K562 (cell line): Measurements from ENCODE around the gene CSF1. TPM values are rescaled to one million over a fixed set of nuclear protein-coding genes. Genes with fewer than 3 reads are reported as not detected.

Experiments used
- ATAC-seq: fragments of 200-7000 bp; cut with Tn5 transposase; 3 replicates; pipeline ENCODE4 v1.9.1; 2020; ENCODE audit warnings: moderate library complexity
- BruUV-seq: library from RNA; stranded (reverse); fragments of 400-500 nt; replicated peaks from 2 replicates; lab custom pipeline; 2021; lab: Mats Ljungman, UMichigan
- CTCF ChIA-PET: fragments of 300-600 bp; formaldehyde crosslinking; extraction: SDS; loops from one replicate; lab custom pipeline; 2021; ENCODE audit warnings: low intra/inter-chr PET ratio; lab: Yijun Ruan, JAX
- POLR2A ChIA-PET: fragments of 300-600, 350-650 bp; sonication (Branson Sonifier 250); formaldehyde crosslinking; extraction: SDS; loops from one replicate; lab custom pipeline; 2021; ENCODE audit warnings: antibody characterized with exemption, inconsistent platforms; lab: Yijun Ruan, JAX
- DNase-seq, 4 experiments: peaks; one replicate each; pipeline versions ENCODE4 v3.0.0 to v3.0.0-alpha.2; 2011 to 2018; ENCODE audit warnings: low spot score in 3 of 4, mixed read lengths in 3 of 4; ENCODE audit errors: extremely low read depth in 1 of 4
- FAIRE-seq: peaks from 2 replicates; lab custom pipeline; 2011; peaks lifted over from hg19 to GRCh38; lab: Jason Lieb, UNC
- H2AFZ ChIP-seq: 2 replicates; pipeline ENCODE4 v1.6.0; 2011; ENCODE audit warnings: low read depth, low read length, control low read depth, inconsistent platforms
- H3K27ac ChIP-seq: fragments of 200-600 bp; 3 replicates; pipeline ENCODE4 v1.8.0; 2011; ENCODE audit warnings: low read depth, mild to moderate bottlenecking, control low read depth, inconsistent platforms, low read length, moderate library complexity, mixed read lengths; ENCODE audit errors: extremely low read depth
- H3K27me3 ChIP-seq, 2 experiments: fragments of 300-600 bp in 1 of 2; 2 replicates in 1 of 2; 3 replicates in 1 of 2; pipeline versions ENCODE4 v1.6.0 to v1.8.0; 2011; ENCODE audit warnings: inconsistent platforms in 2 of 2, low read length in 2 of 2, mild to moderate bottlenecking in 1 of 2, mixed read lengths in 1 of 2, moderate library complexity in 1 of 2; ENCODE audit not compliant: control insufficient read depth in 2 of 2, insufficient read depth in 2 of 2
- H3K36me3 ChIP-seq: fragments of 300-600 bp; 3 replicates; pipeline ENCODE4 v1.8.0; 2011; ENCODE audit warnings: mild to moderate bottlenecking, low read length, inconsistent platforms; ENCODE audit not compliant: control insufficient read depth, insufficient read depth
- H3K4me1 ChIP-seq, 2 experiments: fragments of 200-600 bp in 1 of 2; replicated peaks in 1 of 2; 2 replicates in 1 of 2; 3 replicates in 1 of 2; pipeline versions ENCODE4 v1.5.1 to v1.8.0; 2011; ENCODE audit warnings: inconsistent platforms in 2 of 2, low read length in 2 of 2, mild to moderate bottlenecking in 1 of 2, mixed read lengths in 1 of 2, moderate library complexity in 1 of 2; ENCODE audit not compliant: control insufficient read depth in 2 of 2, insufficient read depth in 2 of 2
- H3K4me2 ChIP-seq: 2 replicates; pipeline ENCODE4 v1.6.1; 2011; ENCODE audit warnings: low read length, control low read depth, inconsistent platforms, mixed read lengths; ENCODE audit not compliant: insufficient read depth
- H3K4me3 ChIP-seq: fragments of 200-600 bp; sonication (generic), shearing (Covaris generic); 2 replicates; pipeline ENCODE4 v1.5.1; 2016; ENCODE audit warnings: control low read depth, inconsistent platforms
- H3K79me2 ChIP-seq: fragments of 200-600 bp; 3 replicates; pipeline ENCODE4 v1.8.0; 2011; ENCODE audit warnings: low read length, inconsistent platforms; ENCODE audit not compliant: control insufficient read depth, insufficient read depth
- H3K9ac ChIP-seq, 2 experiments: 2 replicates each; pipeline versions ENCODE4 v1.6.0 to v1.6.1; 2011; ENCODE audit warnings: low read depth in 2 of 2, low read length in 2 of 2, control low read depth in 1 of 2, inconsistent platforms in 1 of 2, mild to moderate bottlenecking in 1 of 2, mixed read lengths in 1 of 2; ENCODE audit not compliant: insufficient read depth in 1 of 2
- H3K9me1 ChIP-seq: one replicate; pipeline ENCODE4 v1.6.0; 2011; ENCODE audit warnings: inconsistent platforms, mild to moderate bottlenecking, low read length, moderate library complexity; ENCODE audit not compliant: control insufficient read depth, insufficient read depth
- H3K9me3 ChIP-seq: replicated peaks from 2 replicates; pipeline ENCODE4 v1.5.1; 2011; ENCODE audit warnings: low read depth, low read length, inconsistent platforms; ENCODE audit not compliant: control insufficient read depth, insufficient read depth
- H4K20me1 ChIP-seq: replicated peaks from 2 replicates; pipeline ENCODE4 v1.6.1; 2011; ENCODE audit warnings: low read length, inconsistent platforms, mixed read lengths; ENCODE audit not compliant: control insufficient read depth, insufficient read depth
- BDP1 ChIP-seq: IDR thresholded peaks from 3 replicates; pipeline ENCODE4 v1.6.1; 2011; ENCODE audit not compliant: insufficient read length, insufficient read depth
- CAMTA2 ChIP-seq: fragments of 250-450 bp; sonication (Bioruptor Pico); conservative IDR thresholded peaks from 2 replicates; pipeline ENCODE4 v1.5.1; 2022
- KLF13 ChIP-seq: fragments of 450-650 bp; IDR thresholded peaks from 2 replicates; pipeline ENCODE4 v1.6.1; 2016; ENCODE audit warnings: missing genetic modification characterization, low read depth, mild to moderate bottlenecking, missing compliant biosample characterization, moderate library complexity, borderline replicate concordance
- RBFOX2 ChIP-seq: fragments of 200-400 bp; formaldehyde crosslinking; IDR thresholded peaks from 2 replicates; pipeline ENCODE4 v1.6.1; 2017; ENCODE audit warnings: low read depth, mild to moderate bottlenecking, low read length, moderate library complexity
- RNF219 ChIP-seq: fragments of 250-450 bp; sonication (Bioruptor Pico); IDR thresholded peaks from 2 replicates; pipeline ENCODE4 v1.5.0; 2022; ENCODE audit warnings: mild to moderate bottlenecking
- SNRNP70 ChIP-seq: fragments of 200-400 bp; formaldehyde crosslinking; optimal IDR thresholded peaks from 2 replicates; pipeline ENCODE3; 2017; ENCODE audit warnings: low read depth, low read length
- TAF9B ChIP-seq: fragments of 450-650 bp; IDR thresholded peaks from 2 replicates; pipeline ENCODE4 v1.6.1; 2018; ENCODE audit warnings: mild to moderate bottlenecking; ENCODE audit not compliant: partially characterized antibody
- TFAM ChIP-seq: fragments of 250-450 bp; sonication (Bioruptor Pico); conservative IDR thresholded peaks from 2 replicates; pipeline ENCODE4 v1.5.0; 2021; ENCODE audit warnings: mild to moderate bottlenecking, moderate library complexity
- USF1 ChIP-seq: sonication (generic); formaldehyde crosslinking; IDR thresholded peaks from 2 replicates; pipeline ENCODE4 v1.9.0; 2022; ENCODE audit warnings: mild to moderate bottlenecking, missing genetic modification reagents
- WHSC1 ChIP-seq: IDR thresholded peaks from one replicate; pipeline ENCODE4 v1.6.1; 2012; ENCODE audit warnings: low read length, control low read depth, inconsistent platforms
- ZBTB1 ChIP-seq: sonication (generic); formaldehyde crosslinking; IDR thresholded peaks from 2 replicates; pipeline ENCODE4 v1.8.1; 2023; ENCODE audit warnings: missing genetic modification reagents, low read depth, mild to moderate bottlenecking, borderline replicate concordance
- ZBTB17 ChIP-seq: fragments of 450-650 bp; formaldehyde crosslinking; IDR thresholded peaks from 2 replicates; pipeline ENCODE4 v1.4.0; 2020; ENCODE audit warnings: mild to moderate bottlenecking
- ZBTB9 ChIP-seq: fragments of 450-650 bp; formaldehyde crosslinking; IDR thresholded peaks from 2 replicates; pipeline ENCODE4 v1.4.0; 2020; ENCODE audit warnings: mild to moderate bottlenecking, moderate library complexity
- ZNF23 ChIP-seq: fragments of 250-450 bp; sonication (Bioruptor Pico); IDR thresholded peaks from 2 replicates; pipeline ENCODE4 v1.4.0; 2020; ENCODE audit warnings: mild to moderate bottlenecking
- ZNF280B ChIP-seq: fragments of 250-450 bp; sonication (Bioruptor Pico); IDR thresholded peaks from 2 replicates; pipeline ENCODE4 v1.5.1; 2021; ENCODE audit warnings: mild to moderate bottlenecking
- WGBS: fragments of 100-300 bp; shearing (Covaris generic); methylation state at CpG from one replicate; pipeline ENCODE4 v1.1.6; 2016; ENCODE audit warnings: low coverage, mixed read lengths; ENCODE audit not compliant: insufficient coverage; ENCODE audit errors: missing lambda C conversion rate; 5-methylcytosine and 5-hydroxymethylcytosine counted together
- in situ Hi-C: fragments of 300-500 bp; cut with MboI; formaldehyde crosslinking; loops from 4 replicates; pipeline ENCODE4 v1.15.0; 2018; ENCODE audit warnings: inconsistent platforms, mixed read lengths
- intact Hi-C: fragments of 100-400 bp; cut with micrococcal nuclease; formaldehyde crosslinking; loops from 2 replicates; pipeline ENCODE4 v1.14.2; 2022
- polyA plus RNA-seq, 8 experiments: library from polyadenylated mRNA; depleted of rRNA in 4 of 8; stranded (reverse) in 5 of 8; unstranded in 3 of 8; fragments of >200 nt; fragmentation: Nextera tagmentation in 2 of 8; fragmentation: Illumina TruSeq in 1 of 8; extraction: Ambion mirVana in 2 of 8; extraction: Trizol in 1 of 8; gene quantifications; 2 replicates each; pipeline versions ENCODE4 v1.2.1 to v1.2.3, GENCODE V29; 2011 to 2014; ENCODE audit warnings: inconsistent platforms in 1 of 8, missing spikeins in 1 of 8
- total RNA-seq, 7 experiments: library from RNA; depleted of rRNA in 6 of 7; stranded (reverse); fragments of >200 nt in 6 of 7; fragmentation: Illumina TruSeq in 2 of 7; extraction: Trizol in 2 of 7; gene quantifications; 2 replicates each; pipeline versions ENCODE4 v1.2.1 to v1.2.3, GENCODE V29; 2011 to 2021; ENCODE audit warnings: low replicate concordance in 1 of 7

CSF1 gene
- total and polyA plus RNA-seq, 9 of the 15 experiments (the other 6 are each of a cell fraction or from before 2014, with no cell fraction given) = 0.18 to 11.8 (median 2.8) TPM

- H3K4me1 ChIP-seq = peaks cover 6 to 13% of the 10 kb centered on the region in 2 experiments; a peak in 3 of 5 replicates
- ChIA-PET CTCF (no interaction called here), POLR2A (interaction anchor here (0.6 to 1.0 kb wide), 4 partner anchors 14 to 79 kb away, joined by 3 to 4 read pairs (median 3); no protein-coding TSS in a partner anchor)
- H3K27me3 ChIP-seq = no peaks in the 10 kb centered on the region
- BruUV-seq = no TSS peak
- H3K27ac ChIP-seq = peak overlapping the region; percentile 30; the same call in 1 of the 3 replicates
- DNase-seq (no peak), FAIRE-seq (no peak), ATAC-seq (no peak)
- peak overlapping the region in 1 of 2 experiments; percentile 30; a peak in 2 of 4 replicates for H3K9ac ChIP-seq
- no peaks in the 10 kb centered on the region for H3K9me3 ChIP-seq
- no peaks in the 10 kb centered on the region for H3K9me1 ChIP-seq
- H3K79me2 ChIP-seq = no peaks in the 10 kb centered on the region
- no peaks in the 10 kb centered on the region for H4K20me1 ChIP-seq
- no peak for TF ChIP-seq ZNF280B (CRISPR knock-in tag)
- no peak for TF ChIP-seq ZBTB1 (CRISPR knock-in tag)
- TF ChIP-seq TAF9B = no peak
- no peak for TF ChIP-seq USF1 (CRISPR knock-in tag)
- TF ChIP-seq ZBTB17 = 0 out of 2 replicates have a peak, but pooled peaks have one; percentile 5
- no peak for TF ChIP-seq RNF219
- no peak for TF ChIP-seq ZNF23 (CRISPR knock-in tag)
- 0 out of 2 replicates have a peak, but pooled peaks have one; percentile 31 for TF ChIP-seq ZBTB9
- no peak for TF ChIP-seq KLF13 (tag)
- no peak for TF ChIP-seq TFAM
- no peak for TF ChIP-seq RBFOX2
- TF ChIP-seq WHSC1 = no peak
- peak; percentile 13 for TF ChIP-seq BDP1
- TF ChIP-seq CAMTA2 (CRISPR knock-in tag) = no peak
- TF ChIP-seq SNRNP70 = no peak
- TF ChIP-seq, all 486 proteins: peak for 3
- in situ Hi-C loops (loop anchor here (5.0 kb wide), 1 partner anchor 52 kb away; no protein-coding TSS in a partner anchor), intact Hi-C loops (loop anchor here (5.0 kb wide), 1 partner anchor 43 kb away; no protein-coding TSS in a partner anchor)
- 58% methylated on average over 12 of the region's 12 CpGs for WGBS
- Histone ChIP-seq H3K36me3 (no peaks in the 10 kb centered on the region), H2AFZ (peak overlapping the region; percentile 89), H3K4me3 (no peak overlapping the region), H3K4me2 (peak overlapping the region; percentile 60; the same call in 1 of the 2 replicates)
Measured at GRCh38 chr1:109864930-109865612, 45.6 kb upstream of the CSF1 start.
